GM18526 (cell line): ENCODE results near the gene MORC3.

Experiments used
- POLR2A ChIP-seq: IDR thresholded peaks from 3 replicates; pipeline ENCODE4 v1.6.1; 2011; ENCODE audit not compliant: insufficient read length; ENCODE audit errors: extremely low read depth

Gene MORC3

GRCh38 chr21:36319767-36320420 is at the start of gene MORC3:
MORC3 (plus strand) TSS chr21:36320197; CDS start chr21:36320265, 68 bp downstream.
- peak; percentile 93 for TF ChIP-seq POLR2A

GRCh38 chr21:36274128-36274527 is 45.9 kb upstream of the MORC3 start:
- TF ChIP-seq POLR2A, result no peak

- TF ChIP-seq POLR2A, result no peak
These were observed 37.3 kb upstream of the MORC3 start for GRCh38 chr21:36282568-36283230.

- no peak for TF ChIP-seq POLR2A
These were observed 31.2 kb upstream of the MORC3 start for GRCh38 chr21:36288651-36289243.

GRCh38 chr21:36291509-36291908 is 28.5 kb upstream of the MORC3 start:
- TF ChIP-seq POLR2A, result no peak

- TF ChIP-seq POLR2A, result no peak
These were observed 22.5 kb upstream of the MORC3 start for GRCh38 chr21:36297406-36297937.

- no peak for TF ChIP-seq POLR2A
These were observed 21.9 kb upstream of the MORC3 start for GRCh38 chr21:36297938-36298572.

GRCh38 chr21:36306872-36307534 is 13.0 kb upstream of the MORC3 start:
- no peak for TF ChIP-seq POLR2A

- no peak for TF ChIP-seq POLR2A
These were observed 10.0 kb upstream of the MORC3 start for GRCh38 chr21:36310016-36310415.

GRCh38 chr21:36316872-36317484 is 3.0 kb upstream of the MORC3 start:
- TF ChIP-seq POLR2A, result no peak

GRCh38 chr21:36320421-36321324 is 676 bp downstream of the MORC3 start:
- peak; percentile 43 for TF ChIP-seq POLR2A

- TF ChIP-seq POLR2A, result no peak
These were observed 1.5 kb downstream of the MORC3 start for GRCh38 chr21:36321325-36322082.

- no peak for TF ChIP-seq POLR2A
These were observed 2.1 kb downstream of the MORC3 start for GRCh38 chr21:36322083-36322424.

GRCh38 chr21:36323032-36323431 is 3.0 kb downstream of the MORC3 start:
- TF ChIP-seq POLR2A, result no peak
